ENCODE measurements around the gene TMEM179.

DNA sequence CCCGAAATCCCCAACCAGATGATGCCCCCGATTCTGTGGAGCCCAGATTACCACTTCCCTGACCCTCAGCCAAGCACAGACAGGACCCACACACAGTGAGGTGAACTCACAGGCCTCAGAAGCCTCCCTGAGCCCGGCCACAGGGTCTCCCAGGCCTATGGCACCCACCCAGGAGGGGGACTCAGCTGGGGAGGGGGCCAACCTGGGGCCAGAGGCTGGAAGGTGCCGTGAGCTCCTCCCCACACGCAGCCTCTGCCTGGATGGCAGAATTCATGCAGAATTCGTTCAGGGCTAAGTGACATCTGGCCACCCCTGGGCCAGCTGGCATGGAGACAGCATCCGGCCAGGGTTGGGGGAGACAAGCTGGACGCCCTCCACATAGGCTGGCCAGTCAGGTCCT lies 11.8 kb downstream of the TMEM179 start:
- TF ChIP-seq CTCF (IDR thresholded peaks at IDR 0.05) (no peak), POLR2A (IDR thresholded peaks at IDR 0.05) (no peak)

All from esophagus squamous epithelium (tissue), 4 donors.